Calu3 (cell line): ENCODE results near the gene OR1E2. TPM values are rescaled to one million over a fixed set of nuclear protein-coding genes. Genes with fewer than 3 reads are reported as not detected.

ENCODE experiments used
- BruUV-seq: library from RNA; stranded (reverse); fragments of 400-500 nt; replicated peaks from 2 replicates; lab custom pipeline; 2021; lab: Mats Ljungman, UMichigan
- CTCF ChIA-PET: fragments of 300-600 bp; sonication (Branson Sonifier 250); formaldehyde crosslinking; loops from one replicate; lab custom pipeline; 2022; ENCODE audit warnings: antibody characterized with exemption; lab: Charles Lee
- DNase-seq: peaks from one replicate; pipeline ENCODE4 v3.0.0; 2022
- H3K27ac Mint-ChIP-seq: one replicate; pipeline ENCODE4 v1.8.0; 2022; ENCODE audit warnings: mixed read lengths; ENCODE audit not compliant: unreplicated experiment
- H3K27me3 Mint-ChIP-seq: one replicate; pipeline ENCODE4 v1.8.0; 2022; ENCODE audit warnings: mixed read lengths; ENCODE audit not compliant: unreplicated experiment
- H3K36me3 Mint-ChIP-seq: one replicate; pipeline ENCODE4 v1.8.0; 2022; ENCODE audit warnings: mild to moderate bottlenecking, moderate library complexity, mixed read lengths; ENCODE audit not compliant: insufficient read depth, unreplicated experiment
- H3K4me1 Mint-ChIP-seq: one replicate; pipeline ENCODE4 v1.8.0; 2022; ENCODE audit warnings: mild to moderate bottlenecking, low read depth, mixed read lengths; ENCODE audit not compliant: unreplicated experiment
- H3K4me3 Mint-ChIP-seq: one replicate; pipeline ENCODE4 v1.8.0; 2022; ENCODE audit warnings: mild to moderate bottlenecking, low read depth, moderate library complexity, mixed read lengths; ENCODE audit not compliant: unreplicated experiment
- H3K9me3 Mint-ChIP-seq: one replicate; pipeline ENCODE4 v1.8.0; 2022; ENCODE audit warnings: low read depth, mixed read lengths; ENCODE audit not compliant: unreplicated experiment
- intact Hi-C: fragments of 100-400 bp; cut with micrococcal nuclease; formaldehyde crosslinking; loops from one replicate; pipeline ENCODE4 v1.10.0; 2022; ENCODE audit not compliant: unreplicated experiment
- total RNA-seq: library from RNA; stranded (reverse); gene quantifications from 2 replicates; pipeline ENCODE4 v1.2.3, GENCODE V29; 2022
- TF ChIP-seq, protein P1 (sequence below): fragments of 200-600 bp; IDR thresholded peaks from one replicate; pipeline ENCODE4 v1.8.0; 2022; ENCODE audit warnings: antibody characterized with exemption; ENCODE audit not compliant: unreplicated experiment

The OR1E2 gene
- total RNA-seq, 1 experiment from 2014 or later: not detected

GRCh38 chr17:3389791-3390190, 43.9 kb downstream of the OR1E2 start:
- Mint-ChIP-seq H3K4me3 (no peak overlapping the region), H3K4me1 (no peaks in the 10 kb centered on the region), H3K27ac (no peak overlapping the region), H3K9me3 (peaks cover 6% of the 10 kb centered on the region), H3K36me3 (no peaks in the 10 kb centered on the region), H3K27me3 (no peaks in the 10 kb centered on the region)
- CTCF ChIA-PET: no interaction called here
- no TSS peak for BruUV-seq
- TF ChIP-seq, protein P1, sequence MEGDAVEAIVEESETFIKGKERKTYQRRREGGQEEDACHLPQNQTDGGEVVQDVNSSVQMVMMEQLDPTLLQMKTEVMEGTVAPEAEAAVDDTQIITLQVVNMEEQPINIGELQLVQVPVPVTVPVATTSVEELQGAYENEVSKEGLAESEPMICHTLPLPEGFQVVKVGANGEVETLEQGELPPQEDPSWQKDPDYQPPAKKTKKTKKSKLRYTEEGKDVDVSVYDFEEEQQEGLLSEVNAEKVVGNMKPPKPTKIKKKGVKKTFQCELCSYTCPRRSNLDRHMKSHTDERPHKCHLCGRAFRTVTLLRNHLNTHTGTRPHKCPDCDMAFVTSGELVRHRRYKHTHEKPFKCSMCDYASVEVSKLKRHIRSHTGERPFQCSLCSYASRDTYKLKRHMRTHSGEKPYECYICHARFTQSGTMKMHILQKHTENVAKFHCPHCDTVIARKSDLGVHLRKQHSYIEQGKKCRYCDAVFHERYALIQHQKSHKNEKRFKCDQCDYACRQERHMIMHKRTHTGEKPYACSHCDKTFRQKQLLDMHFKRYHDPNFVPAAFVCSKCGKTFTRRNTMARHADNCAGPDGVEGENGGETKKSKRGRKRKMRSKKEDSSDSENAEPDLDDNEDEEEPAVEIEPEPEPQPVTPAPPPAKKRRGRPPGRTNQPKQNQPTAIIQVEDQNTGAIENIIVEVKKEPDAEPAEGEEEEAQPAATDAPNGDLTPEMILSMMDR: no peak
- intact Hi-C loops: no loop called here
- DNase-seq: no peak

DNA sequence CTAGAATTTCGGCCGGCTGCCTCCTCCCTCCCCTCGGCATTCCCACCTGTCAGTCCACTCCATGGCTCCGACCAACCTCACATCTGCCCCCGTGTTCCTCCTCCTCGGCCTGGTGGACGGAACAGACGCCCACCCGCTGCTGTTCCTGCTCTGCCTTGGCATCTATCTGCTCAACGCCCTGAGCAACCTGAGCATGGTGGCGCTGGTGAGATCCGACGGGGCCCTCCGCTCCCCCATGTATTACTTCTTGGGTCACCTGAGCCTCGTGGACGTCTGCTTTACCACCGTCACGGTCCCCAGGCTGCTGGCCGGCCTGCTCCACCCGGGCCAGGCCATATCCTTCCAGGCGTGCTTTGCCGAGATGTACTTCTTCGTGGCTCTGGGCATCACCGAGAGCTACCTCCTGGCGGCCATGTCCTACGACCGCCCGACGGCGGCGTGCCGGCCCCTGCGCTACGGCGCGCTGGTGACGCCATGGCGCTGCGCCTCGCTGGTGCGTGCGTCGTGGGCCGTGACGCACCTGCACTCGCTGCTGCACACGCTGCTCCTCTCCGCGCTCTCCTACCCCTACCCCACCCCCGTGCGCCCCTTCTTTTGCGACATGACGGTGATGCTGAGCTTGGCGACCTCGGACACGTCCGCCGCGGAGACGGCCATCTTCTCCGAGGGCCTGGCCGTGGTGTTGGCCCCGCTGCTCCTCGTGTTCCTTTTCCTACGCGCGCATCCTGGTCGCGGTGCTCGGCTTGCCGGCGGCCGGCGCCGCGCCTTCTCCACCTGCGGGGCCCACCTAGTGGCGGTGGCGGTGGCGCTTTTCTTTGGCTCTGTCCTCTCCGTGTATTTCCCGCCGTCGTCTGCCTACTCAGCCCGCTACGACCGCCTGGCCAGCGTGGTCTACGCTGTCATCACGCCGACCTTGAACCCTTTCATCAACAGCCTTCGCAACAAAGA, 47.5 kb downstream of the OR1E2 start, which contains the start of gene OR3A2:
TSS of gene OR3A2 (minus strand) at position 440 of the 948 bp plus-strand sequence.
- CTCF ChIA-PET: no interaction called here
- intact Hi-C loops: no loop called here
- H3K36me3 Mint-ChIP-seq: no peaks in the 10 kb centered on the region
- H3K9me3 Mint-ChIP-seq: no peaks in the 10 kb centered on the region
- TF ChIP-seq, protein P1: no peak
- H3K27ac Mint-ChIP-seq: no peak within 1 kb of the TSS
- no peak within 1 kb of the TSS for H3K4me3 Mint-ChIP-seq
- BruUV-seq: no TSS peak
- no peaks in the 10 kb centered on the region for H3K4me1 Mint-ChIP-seq
- H3K27me3 Mint-ChIP-seq: peaks cover 24% of the 10 kb centered on the region
- no peak for DNase-seq

Other genes starting within 250 kb of the OR1E2 start
- not detected in 2 replicates for gene OR1A2, start 236.3 kb downstream of the OR1E2 start, total RNA-seq
- gene OR1A1, start 226.2 kb downstream of the OR1E2 start, total RNA-seq: not detected in 2 replicates
- gene OR3A1, start 135.5 kb downstream of the OR1E2 start, total RNA-seq: not detected in 2 replicates
- not detected in 2 replicates for gene OR3A2, start 47.5 kb downstream of the OR1E2 start, total RNA-seq
- gene OR1E1, start 35.4 kb downstream of the OR1E2 start, total RNA-seq: not detected in 2 replicates
- gene OR3A3, start 22.5 kb downstream of the OR1E2 start, total RNA-seq: not detected in 2 replicates
- not detected in 2 replicates for gene SPATA22, start 38.0 kb upstream of the OR1E2 start, total RNA-seq
- not detected in 2 replicates for gene ASPA, start 42.2 kb upstream of the OR1E2 start, total RNA-seq
- gene TRPV3, start 124.0 kb upstream of the OR1E2 start, total RNA-seq: 0.38 and 0.49 TPM in 2 replicates
- 9.7 and 10.1 TPM in 2 replicates for gene TRPV1, start 175.6 kb upstream of the OR1E2 start, total RNA-seq
- 8.5 and 9.4 TPM in 2 replicates for gene SHPK, start 202.4 kb upstream of the OR1E2 start, total RNA-seq
- gene CTNS, start 202.9 kb upstream of the OR1E2 start, total RNA-seq: 5.1 TPM in 2 replicates
- 63.9 and 66.1 TPM in 2 replicates for gene TAX1BP3, start 234.7 kb upstream of the OR1E2 start, total RNA-seq
- 38.2 and 42.9 TPM in 2 replicates for gene EMC6, start 235.0 kb upstream of the OR1E2 start, total RNA-seq